GM12865 (cell line): ENCODE data around the gene FAM236D.
"Not testable (repeated sequence)": the region's sequence is repeated elsewhere in the genome, so short reads cannot be mapped to it uniquely, and the experiment has no call there.

Experiments used
- DNase-seq: peaks from one replicate; pipeline ENCODE4 v3.0.0; 2010; ENCODE audit warnings: low read depth
- H3K4me3 ChIP-seq: 2 replicates; pipeline ENCODE4 v1.5.1; 2011; ENCODE audit warnings: mild to moderate bottlenecking, low read depth, low read length, control low read depth

The FAM236D gene

GRCh38 chrX:72808110-72808509 is at the start of gene FAM236D:
Gene FAM236D, minus strand, starts transcription at chrX:72808210. Its CDS starts 100 bp downstream, at chrX:72808110.
- not testable (repeated sequence) for H3K4me3 ChIP-seq, DNase-seq

- H3K4me3 ChIP-seq, DNase-seq: not testable (repeated sequence)
These were observed 29.5 kb upstream of the FAM236D start for GRCh38 chrX:72837532-72837931.

- DNase-seq, H3K4me3 ChIP-seq: not testable (repeated sequence)
These were observed 22.7 kb upstream of the FAM236D start for GRCh38 chrX:72830701-72831100.

DNA sequence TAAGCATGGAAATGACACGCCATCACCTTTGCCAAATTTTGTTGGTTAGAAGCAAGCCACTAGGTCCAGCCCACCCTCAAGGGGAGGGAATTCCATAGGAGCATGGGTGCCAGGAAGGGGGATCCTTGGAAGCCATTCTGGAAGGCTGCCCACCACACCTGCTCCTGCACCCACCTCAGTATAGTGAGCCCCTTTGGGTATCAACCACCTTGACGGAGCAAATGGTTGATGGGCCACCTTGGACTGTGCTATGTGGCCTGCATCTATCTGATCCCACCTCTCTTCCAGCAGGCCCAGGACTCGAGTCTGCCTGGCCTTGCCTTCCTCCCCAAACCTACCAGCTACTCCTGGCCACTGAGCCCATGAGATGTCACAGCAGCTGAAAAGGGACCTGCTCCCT is 17.6 kb downstream of the FAM236D start:
- H3K4me3 ChIP-seq, DNase-seq: not testable (repeated sequence)

DNA sequence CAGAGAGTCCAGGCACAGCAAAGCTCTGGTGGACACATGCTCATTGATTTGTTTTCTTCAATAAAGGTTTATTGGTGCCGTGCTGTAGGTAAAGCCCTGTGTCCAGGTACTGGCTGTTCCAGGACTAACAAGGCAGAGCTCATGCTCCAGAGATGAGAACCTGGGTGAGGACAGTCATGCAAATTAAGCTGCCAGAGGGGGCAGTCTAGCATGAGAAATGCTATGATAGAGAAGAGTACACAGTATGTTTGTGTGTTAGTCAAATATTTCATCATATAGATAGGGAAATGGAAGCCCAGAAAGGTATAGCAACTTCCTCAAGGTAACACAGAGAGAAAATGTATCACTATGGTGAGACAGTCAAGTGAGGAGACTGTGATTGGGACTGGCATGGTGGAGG is 19.9 kb downstream of the FAM236D start:
- H3K4me3 ChIP-seq, DNase-seq: not testable (repeated sequence)

- not testable (repeated sequence) for H3K4me3 ChIP-seq, DNase-seq
These were observed 24.0 kb downstream of the FAM236D start for GRCh38 chrX:72783964-72784363.

- H3K4me3 ChIP-seq, DNase-seq: not testable (repeated sequence)
These were observed 24.6 kb downstream of the FAM236D start for GRCh38 chrX:72783365-72783936.

DNA sequence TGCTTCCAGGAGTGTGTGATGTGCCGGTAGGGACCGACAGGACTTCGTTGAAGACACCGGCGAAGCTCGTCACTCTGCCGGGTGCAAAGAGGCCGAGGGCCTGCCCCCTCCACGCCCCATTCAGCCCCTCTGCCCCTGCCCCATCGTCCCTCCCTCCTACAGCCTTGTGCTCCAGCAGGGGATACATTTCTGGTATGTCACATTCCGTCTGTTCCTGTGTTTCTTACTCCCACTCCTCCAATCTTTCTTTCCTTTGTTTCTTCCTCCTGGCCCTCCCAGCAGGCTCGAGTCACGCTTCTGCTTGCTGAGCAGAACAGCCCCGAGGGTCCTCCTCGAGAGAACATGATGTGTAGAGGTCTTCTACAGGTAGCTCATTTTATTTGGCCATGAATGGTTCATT is 25.4 kb downstream of the FAM236D start, which contains the start of gene FAM236B:
Gene FAM236B (minus strand): TSS at position 101 of the 400 bp plus-strand sequence. CDS start 100 bp downstream, at position 1.
- H3K4me3 ChIP-seq, DNase-seq: not testable (repeated sequence)

DNA sequence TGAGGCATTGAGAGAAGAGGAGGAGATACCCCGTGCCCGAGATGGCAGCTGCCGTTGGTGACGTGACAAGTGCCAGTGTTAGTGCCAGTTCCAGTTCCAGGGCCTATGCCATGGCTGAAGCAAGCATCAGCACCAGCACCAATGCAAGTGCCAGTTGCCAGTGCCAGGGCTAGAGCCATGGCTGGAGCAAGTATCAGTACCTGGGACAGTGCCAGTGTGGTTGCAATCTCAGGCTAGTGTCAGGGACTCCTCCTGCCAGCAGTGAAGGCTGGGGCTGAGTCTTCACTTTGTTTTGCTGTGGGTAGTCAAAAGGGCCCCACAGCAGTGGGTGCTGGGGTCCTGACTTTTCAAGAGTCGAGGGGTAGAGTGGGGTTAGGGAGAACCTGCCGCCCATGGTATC is 29.9 kb downstream of the FAM236D start:
- H3K4me3 ChIP-seq: not testable (repeated sequence)

DNA sequence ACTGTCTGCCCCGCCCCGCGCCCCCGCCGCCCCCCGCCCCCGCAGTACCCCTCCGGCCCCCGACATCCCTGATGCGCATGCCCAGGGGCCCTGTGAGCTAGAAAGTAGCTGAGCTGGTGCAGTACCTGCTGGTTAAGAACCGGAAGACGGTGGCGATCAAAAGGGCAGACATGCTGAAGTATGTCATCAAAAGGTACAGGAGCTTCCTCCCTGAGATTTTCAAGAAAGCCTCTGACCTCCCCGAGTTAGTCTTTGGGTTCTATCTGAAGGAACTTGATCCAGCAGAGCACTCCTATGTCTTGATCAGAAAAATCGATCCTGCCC is 30.6 kb downstream of the FAM236D start:
- not testable (repeated sequence) for DNase-seq

More for the DNA sequence above, 29.9 kb downstream of the FAM236D start:
- DNase-seq: not testable (repeated sequence)

DNA sequence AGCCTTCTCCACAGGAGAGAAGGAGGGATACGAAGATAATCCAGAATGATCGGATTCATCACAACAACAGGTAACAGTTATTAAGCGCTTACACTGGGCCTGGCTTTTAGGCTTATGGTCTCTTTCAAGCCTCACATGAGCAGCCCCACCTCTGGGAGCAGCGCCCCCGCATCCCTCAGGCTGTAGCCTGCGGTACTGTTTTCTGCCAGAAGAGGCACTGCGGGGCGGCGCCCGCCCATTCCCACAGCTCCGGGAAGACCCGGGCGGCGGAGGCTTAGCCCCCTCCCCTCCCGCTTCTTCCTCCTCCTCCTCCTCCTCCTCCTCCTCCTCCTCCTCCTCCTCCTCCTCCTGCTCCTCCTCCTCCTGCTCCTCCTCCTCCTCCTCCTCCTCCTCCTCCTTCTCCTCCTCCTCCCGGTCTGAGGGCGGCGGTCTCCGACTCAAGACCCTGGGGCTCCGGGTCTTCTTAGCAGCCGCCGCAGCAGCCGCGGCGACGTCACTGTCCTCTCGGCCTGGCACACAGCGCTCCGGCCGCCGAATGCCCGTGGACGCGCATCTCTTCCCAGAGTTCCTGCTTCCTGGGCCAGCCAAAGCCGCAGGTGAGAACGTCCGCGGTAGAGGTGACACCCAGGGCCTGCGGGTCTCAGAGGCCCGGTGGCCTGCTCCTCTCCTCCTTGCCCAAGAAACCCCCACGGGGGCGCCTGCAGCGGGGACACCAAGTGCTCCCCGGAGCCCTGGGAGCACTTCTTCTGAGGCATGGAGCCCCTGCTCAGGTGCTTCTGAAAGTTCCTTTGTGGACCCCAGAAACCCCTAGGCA is 31.1 kb downstream of the FAM236D start, which contains the start of gene DMRTC1B:
Gene DMRTC1B (plus strand): TSS at position 238 of the 814 bp plus-strand sequence. CDS start 68,246 bp downstream, outside the sequence.
- not testable (repeated sequence) for DNase-seq

More for the DNA sequence above, 30.6 kb downstream of the FAM236D start:
- not testable (repeated sequence) for H3K4me3 ChIP-seq

DNA sequence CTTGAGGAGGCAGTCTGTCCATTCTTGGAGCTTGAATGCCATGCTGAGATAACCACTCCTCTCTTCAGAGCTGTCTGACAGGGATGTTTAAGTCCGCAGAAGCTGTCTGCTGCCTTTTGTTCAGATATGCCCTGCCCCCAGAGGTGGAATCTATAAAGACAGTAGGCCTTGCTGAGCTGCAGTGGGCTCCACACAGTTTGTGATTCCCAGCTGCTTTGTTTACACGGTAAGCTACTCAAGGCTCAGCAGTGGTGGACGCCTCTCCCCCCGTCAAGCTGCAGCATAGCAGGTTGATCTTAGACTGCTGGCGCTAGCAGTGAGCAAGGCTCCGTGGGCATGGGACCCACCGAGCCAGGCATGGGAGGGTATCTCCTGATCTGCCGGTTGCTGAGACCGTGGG is 47.6 kb downstream of the FAM236D start:
- not testable (repeated sequence) for H3K4me3 ChIP-seq, DNase-seq

More for the DNA sequence above, 31.1 kb downstream of the FAM236D start, which contains the start of gene DMRTC1B:
- not testable (repeated sequence) for H3K4me3 ChIP-seq
